Activated CD8-positive, alpha-beta memory T cell treated with anti-CD3 and anti-CD28 coated beads, Interleukin-2, amount 50 U/mL, for 1 hour (primary cell): ENCODE measurements around the gene PKD1.
A peak's percentile ranks its signal among the peaks of the same experiment; 100 is the strongest.

Experiments
- DNase-seq: peaks from one replicate; pipeline ENCODE4 v3.0.0-alpha.2; 2020; ENCODE audit errors: extremely low read depth

The PKD1 gene

DNA sequence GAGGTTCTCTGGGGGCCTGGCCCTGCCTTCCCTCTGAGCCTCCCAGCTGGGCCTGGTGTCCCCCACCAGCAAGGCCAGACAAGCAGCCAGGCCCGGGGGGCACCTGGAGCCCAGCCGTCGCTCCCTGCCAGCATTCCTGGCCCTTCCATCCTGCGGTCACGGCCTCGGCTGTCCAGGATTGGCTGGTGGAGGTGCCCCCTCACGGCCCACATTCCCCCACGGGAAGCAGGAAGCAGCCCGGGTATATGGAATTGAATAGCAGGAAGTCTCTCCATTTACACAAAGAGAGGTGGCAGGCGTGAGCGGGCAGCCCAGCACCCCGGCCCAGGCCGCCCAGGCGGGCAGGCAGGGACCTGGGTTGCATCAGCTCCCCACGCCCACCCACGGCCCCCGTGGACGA lies 34.4 kb upstream of the PKD1 start:
- DNase-seq, result no peak

GRCh38 chr16:2167068-2167638 lies 31.5 kb upstream of the PKD1 start:
- no peak for DNase-seq

GRCh38 chr16:2166263-2167067 lies 30.8 kb upstream of the PKD1 start:
- no peak for DNase-seq

GRCh38 chr16:2165861-2166260 lies 30.2 kb upstream of the PKD1 start:
- no peak for DNase-seq

DNA sequence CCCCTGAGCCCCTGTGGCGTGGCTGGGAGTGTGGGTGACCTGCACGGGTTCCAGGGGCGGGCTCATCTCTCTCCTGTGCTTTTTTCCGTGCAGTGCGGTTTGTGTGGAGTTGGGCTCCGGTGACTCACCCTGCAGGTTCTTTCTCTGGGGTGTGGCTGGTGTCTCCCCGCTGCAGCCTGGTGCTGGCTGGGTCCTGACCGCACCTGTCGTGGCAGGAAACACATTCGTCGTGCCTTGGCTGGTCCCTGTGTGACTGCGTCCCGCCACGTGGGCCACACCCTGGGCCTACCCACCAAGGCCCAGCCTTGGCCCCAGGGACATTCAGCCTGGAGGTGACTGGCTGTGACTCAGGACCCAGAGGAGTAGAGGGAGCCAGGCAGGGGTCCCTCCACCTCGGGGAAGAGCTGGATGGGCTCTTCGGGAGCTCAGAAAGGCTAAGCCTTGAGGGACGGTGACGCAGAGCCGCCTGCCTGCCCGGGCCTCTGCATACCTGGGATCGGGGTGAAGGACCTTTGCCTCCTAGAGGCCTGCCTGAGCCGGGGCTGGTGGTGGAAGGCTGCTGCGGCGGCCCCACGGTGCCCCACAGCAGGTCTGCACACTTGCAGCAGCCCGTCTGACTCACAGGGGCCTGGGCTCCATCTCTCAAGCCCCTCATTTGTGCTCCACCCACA lies 27.6 kb upstream of the PKD1 start:
- DNase-seq, result no peak

GRCh38 chr16:2162676-2163118 lies 27.0 kb upstream of the PKD1 start:
- no peak for DNase-seq

GRCh38 chr16:2161911-2162310 lies 26.2 kb upstream of the PKD1 start:
- no peak for DNase-seq

- DNase-seq, result no peak
Measured at GRCh38 chr16:2160915-2161551, 25.3 kb upstream of the PKD1 start.

GRCh38 chr16:2159175-2159838 lies 23.6 kb upstream of the PKD1 start:
- no peak for DNase-seq

- no peak for DNase-seq
Measured at GRCh38 chr16:2158262-2158638, 22.6 kb upstream of the PKD1 start.

- no peak for DNase-seq
Measured at GRCh38 chr16:2157480-2158261, 22.0 kb upstream of the PKD1 start.

DNA sequence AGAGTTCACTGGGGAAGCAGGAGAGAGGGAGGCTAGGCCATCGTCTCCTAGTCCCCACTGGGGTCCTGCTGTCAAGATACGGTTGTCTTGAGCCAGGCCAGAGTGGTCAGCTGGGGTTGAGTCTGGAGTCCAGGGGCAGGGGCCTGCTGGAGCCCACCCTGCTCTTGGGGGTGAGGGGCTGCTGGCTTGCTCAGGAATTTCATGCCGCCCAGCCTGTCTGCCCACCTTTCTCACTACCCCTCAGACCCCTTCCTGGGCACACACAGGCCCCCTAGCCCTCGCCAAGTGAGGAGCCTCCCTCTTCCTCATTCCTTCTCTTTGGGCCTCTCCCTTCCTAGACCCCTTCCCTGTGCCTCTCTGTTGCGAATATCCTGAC lies 21.1 kb upstream of the PKD1 start:
- DNase-seq, result no peak

DNA sequence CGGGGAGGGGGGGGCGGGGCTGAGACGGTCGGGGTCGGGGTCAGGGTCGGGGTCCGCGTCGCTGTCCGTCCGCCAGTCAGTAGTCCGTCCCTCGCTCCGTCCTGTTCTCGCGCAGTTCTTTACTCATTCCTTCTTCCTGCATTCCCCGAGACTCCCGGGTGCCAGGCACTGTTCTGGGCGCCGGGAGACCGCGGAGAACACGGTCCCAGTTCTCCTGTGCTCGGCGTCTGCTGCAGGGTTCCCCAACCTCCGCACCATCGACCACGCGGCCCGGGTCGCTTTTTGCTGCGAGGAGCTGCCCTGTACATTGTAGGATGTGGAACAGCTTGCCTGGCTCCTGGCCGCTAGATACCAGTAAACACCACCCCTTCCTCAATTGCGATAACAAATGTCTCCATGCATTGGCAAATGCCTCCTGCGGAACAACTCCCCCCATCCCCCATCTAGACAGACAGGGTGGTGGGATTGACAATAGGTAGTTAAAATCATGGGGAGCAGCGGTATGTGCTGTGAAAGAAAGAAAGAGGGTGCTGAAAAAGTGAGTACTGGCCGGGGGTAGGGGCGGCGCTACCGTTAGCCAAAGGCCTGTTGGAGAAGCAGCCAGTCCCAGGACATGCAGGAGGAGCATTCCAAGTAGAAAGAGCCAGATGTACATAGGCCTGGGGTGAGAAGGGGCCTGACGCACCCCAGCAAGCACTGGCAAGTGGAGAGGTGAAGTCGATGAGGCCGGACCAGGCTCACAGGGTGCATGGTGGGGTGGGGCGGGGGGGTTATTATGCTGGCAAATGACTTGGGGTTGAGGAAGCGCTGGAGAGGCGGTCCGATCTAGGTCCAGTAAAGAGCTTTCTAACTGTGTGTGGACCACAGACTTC lies 20.5 kb upstream of the PKD1 start:
- DNase-seq, result no peak

GRCh38 chr16:2155091-2155950 lies 19.6 kb upstream of the PKD1 start, which contains the start of gene TRAF7:
TRAF7 (plus strand) TSS chr16:2155782; CDS start chr16:2163921, 8,139 bp downstream.
- peak; percentile 98 for DNase-seq

- DNase-seq, result no peak
Measured at GRCh38 chr16:2154533-2155090, 18.9 kb upstream of the PKD1 start.

GRCh38 chr16:2152695-2153506 lies 17.2 kb upstream of the PKD1 start:
- DNase-seq, result no peak

DNA sequence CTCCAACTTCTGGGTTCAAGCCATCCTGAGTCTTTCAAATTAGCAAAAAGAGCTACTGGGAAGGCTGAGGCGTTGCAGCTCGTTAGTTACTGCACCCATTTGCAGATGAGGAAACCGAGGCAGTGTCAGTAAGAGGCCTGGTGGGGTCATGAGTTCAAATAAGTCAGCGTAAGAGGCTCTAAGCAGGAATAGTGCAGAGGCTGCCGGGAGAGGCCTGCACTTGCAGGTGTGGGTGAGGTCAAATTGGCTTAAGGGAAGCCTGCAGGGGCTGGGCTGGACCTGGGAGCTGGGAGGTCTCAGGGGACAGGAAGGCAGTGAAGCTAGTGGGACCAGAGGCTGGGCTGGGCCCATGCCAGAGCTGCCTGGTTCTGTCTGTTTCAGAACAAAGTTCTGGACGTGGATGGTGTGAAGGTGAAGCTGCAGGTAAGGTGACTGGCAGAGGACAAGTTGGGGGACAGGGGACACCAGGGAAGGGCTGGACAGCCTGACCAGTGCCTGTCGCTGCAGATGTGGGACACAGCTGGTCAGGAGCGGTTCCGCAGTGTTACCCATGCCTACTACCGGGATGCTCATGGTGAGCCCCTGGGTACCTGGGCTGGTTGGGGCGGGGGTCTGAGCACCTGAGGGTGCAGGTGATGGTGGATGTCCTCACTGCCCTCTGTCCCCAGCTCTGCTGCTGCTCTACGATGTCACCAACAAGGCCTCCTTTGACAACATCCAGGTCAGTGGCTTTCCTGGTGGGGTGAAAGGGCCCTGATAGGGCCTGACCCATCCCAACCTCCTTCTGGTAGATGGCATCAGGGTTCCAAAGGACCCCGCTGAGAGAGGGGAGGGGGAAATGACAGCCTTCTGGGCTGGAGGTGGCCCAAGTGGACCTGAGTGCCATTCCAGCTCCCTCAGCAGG lies 15.7 kb upstream of the PKD1 start:
- no peak for DNase-seq
